IPS-18a (cell line): ENCODE results near the gene SKIC8.

Source experiments
- H3K27ac ChIP-seq: one replicate; pipeline ENCODE4 v1.5.1; 2013; ENCODE audit warnings: low read length
- H3K27me3 ChIP-seq: one replicate; pipeline ENCODE4 v1.6.1; 2013; ENCODE audit warnings: mild to moderate bottlenecking, low read length; ENCODE audit not compliant: control insufficient read depth, insufficient read depth
- H3K36me3 ChIP-seq: one replicate; pipeline ENCODE4 v1.6.1; 2013; ENCODE audit warnings: low read depth, low read length; ENCODE audit not compliant: control insufficient read depth
- H3K4me1 ChIP-seq: one replicate; pipeline ENCODE4 v1.6.1; 2013; ENCODE audit warnings: low read depth, low read length; ENCODE audit not compliant: control insufficient read depth
- H3K4me3 ChIP-seq: one replicate; pipeline ENCODE4 v1.5.1; 2013; ENCODE audit warnings: low read length
- H3K9ac ChIP-seq: one replicate; pipeline ENCODE4 v1.6.1; 2013; ENCODE audit warnings: mild to moderate bottlenecking, low read length, moderate library complexity
- H3K9me3 ChIP-seq: one replicate; pipeline ENCODE4 v1.6.1; 2013; ENCODE audit warnings: low read depth, low read length; ENCODE audit not compliant: control insufficient read depth

SKIC8 gene

DNA sequence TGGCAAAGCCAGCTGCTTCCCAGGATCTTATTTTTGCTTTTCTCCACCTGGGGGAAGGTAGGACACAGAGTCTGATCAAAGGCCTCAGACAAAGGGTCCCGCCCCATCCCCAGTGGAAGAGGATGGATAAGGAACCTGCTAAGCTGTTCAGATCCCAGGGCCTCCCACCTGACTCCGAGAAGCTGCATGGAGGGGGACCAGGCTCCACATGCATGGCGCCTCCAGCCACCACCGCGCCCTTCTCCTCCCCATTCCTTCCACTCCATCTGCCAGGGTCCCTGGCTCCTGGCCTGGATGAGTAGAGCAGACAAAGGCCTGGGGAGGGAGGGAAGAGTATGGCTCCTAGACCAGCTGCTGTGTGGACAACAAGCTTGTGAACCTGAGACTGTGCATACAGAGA is 20.8 kb upstream of the SKIC8 start:
- Histone ChIP-seq H3K4me3 (no peak overlapping the region), H3K27me3 (no peaks in the 10 kb centered on the region), H3K27ac (no peak overlapping the region), H3K36me3 (no peaks in the 10 kb centered on the region), H3K9me3 (no peaks in the 10 kb centered on the region), H3K4me1 (peaks cover 40% of the 10 kb centered on the region), H3K9ac (no peak overlapping the region)

- Histone ChIP-seq H3K27ac (no peak overlapping the region), H3K9ac (no peak overlapping the region), H3K9me3 (no peaks in the 10 kb centered on the region), H3K27me3 (no peaks in the 10 kb centered on the region), H3K36me3 (no peaks in the 10 kb centered on the region), H3K4me3 (no peak overlapping the region), H3K4me1 (peaks cover 40% of the 10 kb centered on the region)
These were observed 20.2 kb upstream of the SKIC8 start for GRCh38 chr15:78319588-78319987.

DNA sequence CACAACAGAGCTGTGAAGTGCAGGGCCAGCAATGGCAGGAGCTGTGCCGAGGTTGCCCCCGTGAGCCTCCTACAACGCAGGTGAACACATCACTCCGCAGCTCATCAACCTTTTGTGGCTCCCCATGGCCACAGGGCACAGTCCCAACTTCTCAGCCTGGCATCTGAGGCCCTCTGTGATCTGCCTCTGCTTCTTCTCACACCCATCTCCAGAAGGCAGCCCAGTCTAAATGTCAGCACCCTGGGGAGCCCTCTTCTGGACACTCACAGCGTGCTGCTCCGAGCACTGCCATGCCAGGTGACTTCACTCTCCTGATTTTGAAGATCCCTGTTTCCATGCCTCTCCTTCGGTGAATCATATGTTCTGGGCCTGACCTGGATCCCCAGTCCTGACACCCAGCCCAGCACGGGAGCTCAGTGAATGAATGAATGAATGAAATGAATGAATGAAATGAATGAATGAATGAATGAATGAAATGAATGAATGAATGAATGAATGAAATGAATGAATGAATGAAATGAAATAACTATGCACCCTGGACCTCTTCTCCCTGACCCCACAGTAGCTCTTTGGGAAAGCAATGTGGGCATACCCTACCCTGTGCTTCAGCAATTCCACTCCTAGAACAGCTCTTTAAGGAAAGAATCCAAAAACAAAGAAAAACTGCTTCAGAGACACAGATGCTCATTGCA is 17.9 kb upstream of the SKIC8 start:
- no peak overlapping the region for H3K9ac ChIP-seq
- H3K4me1 ChIP-seq: peaks cover 38% of the 10 kb centered on the region
- H3K4me3 ChIP-seq: no peak overlapping the region
- no peaks in the 10 kb centered on the region for H3K27me3 ChIP-seq
- no peaks in the 10 kb centered on the region for H3K9me3 ChIP-seq
- H3K36me3 ChIP-seq: no peaks in the 10 kb centered on the region
- no peak overlapping the region for H3K27ac ChIP-seq

DNA sequence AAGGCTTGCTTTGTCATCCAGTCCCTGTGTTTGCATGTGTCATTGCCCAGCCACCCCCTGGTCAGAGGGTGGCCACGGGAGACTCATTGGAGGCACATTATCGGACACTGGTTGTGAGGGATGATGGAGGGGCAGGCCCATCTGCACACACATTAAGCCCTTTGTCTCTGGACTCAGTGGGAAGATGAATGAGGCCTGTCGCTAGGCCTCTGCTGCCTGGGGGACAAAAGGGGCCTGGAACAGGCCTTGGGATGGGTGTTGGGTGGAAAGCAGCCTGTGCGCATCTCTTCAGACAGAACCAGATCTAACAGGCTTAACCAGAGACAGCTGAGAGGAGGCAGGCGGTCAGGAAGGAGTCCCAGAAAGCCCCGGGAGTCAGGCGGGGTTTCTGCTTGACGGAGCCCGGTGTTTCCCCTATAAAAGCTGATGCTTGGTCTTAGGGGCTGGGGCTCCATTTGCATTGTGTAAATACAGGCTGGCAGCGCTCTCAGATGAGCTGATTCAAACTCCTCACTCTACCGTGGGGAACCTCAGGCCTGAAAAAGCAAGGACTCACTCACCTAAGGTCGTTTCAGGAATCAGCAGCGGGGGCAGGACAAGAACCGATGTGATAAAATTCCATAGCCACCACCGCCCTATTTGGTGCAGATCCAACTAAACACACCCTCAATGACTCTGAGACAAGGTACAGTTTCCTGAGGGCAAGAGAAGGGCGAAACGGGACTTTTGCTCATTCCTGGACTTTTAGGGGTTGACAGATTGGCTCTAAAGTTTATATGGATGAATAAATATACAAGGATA is 17.1 kb upstream of the SKIC8 start:
- no peaks in the 10 kb centered on the region for H3K9me3 ChIP-seq
- peaks cover 32% of the 10 kb centered on the region for H3K4me1 ChIP-seq
- H3K27me3 ChIP-seq: no peaks in the 10 kb centered on the region
- H3K4me3 ChIP-seq: no peak overlapping the region
- peak overlapping the region; percentile 25 for H3K27ac ChIP-seq
- no peaks in the 10 kb centered on the region for H3K36me3 ChIP-seq
- peak overlapping the region; percentile 46 for H3K9ac ChIP-seq

- Histone ChIP-seq H3K9me3 (no peaks in the 10 kb centered on the region), H3K27me3 (no peaks in the 10 kb centered on the region), H3K4me3 (no peak overlapping the region), H3K4me1 (peaks cover 28% of the 10 kb centered on the region), H3K27ac (peak overlapping the region; percentile 25), H3K9ac (peak overlapping the region; percentile 46), H3K36me3 (no peaks in the 10 kb centered on the region)
These were observed 16.4 kb upstream of the SKIC8 start for GRCh38 chr15:78315686-78316282.

DNA sequence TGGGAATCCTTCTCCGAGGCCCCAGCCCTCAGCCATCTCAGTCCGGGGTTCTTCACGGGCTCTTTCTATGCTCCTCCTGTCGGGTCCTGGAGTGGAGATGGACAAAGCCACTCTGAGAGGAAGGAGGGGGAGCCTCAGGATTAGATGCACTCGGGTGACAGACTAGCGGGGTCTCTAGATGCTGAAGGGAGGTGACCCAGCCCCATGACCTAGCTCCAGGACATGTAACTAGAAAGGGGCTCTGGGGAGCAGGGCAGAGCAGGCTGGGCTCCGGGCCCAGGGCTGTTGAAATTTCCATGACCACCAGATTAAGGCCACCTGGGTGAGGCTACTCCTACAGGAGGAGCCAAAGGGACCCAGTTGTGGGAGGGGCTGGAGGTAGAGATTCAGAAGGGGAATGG is 14.8 kb upstream of the SKIC8 start:
- Histone ChIP-seq H3K9me3 (no peaks in the 10 kb centered on the region), H3K36me3 (no peaks in the 10 kb centered on the region), H3K4me3 (no peak overlapping the region), H3K9ac (no peak overlapping the region), H3K4me1 (peaks cover 28% of the 10 kb centered on the region), H3K27ac (no peak overlapping the region), H3K27me3 (no peaks in the 10 kb centered on the region)

- H3K27me3 ChIP-seq: no peaks in the 10 kb centered on the region
- no peaks in the 10 kb centered on the region for H3K36me3 ChIP-seq
- H3K9me3 ChIP-seq: no peaks in the 10 kb centered on the region
- no peak overlapping the region for H3K9ac ChIP-seq
- H3K4me3 ChIP-seq: no peak overlapping the region
- no peak overlapping the region for H3K27ac ChIP-seq
- H3K4me1 ChIP-seq: peaks cover 28% of the 10 kb centered on the region
These were observed 14.0 kb upstream of the SKIC8 start for GRCh38 chr15:78313383-78313782.

DNA sequence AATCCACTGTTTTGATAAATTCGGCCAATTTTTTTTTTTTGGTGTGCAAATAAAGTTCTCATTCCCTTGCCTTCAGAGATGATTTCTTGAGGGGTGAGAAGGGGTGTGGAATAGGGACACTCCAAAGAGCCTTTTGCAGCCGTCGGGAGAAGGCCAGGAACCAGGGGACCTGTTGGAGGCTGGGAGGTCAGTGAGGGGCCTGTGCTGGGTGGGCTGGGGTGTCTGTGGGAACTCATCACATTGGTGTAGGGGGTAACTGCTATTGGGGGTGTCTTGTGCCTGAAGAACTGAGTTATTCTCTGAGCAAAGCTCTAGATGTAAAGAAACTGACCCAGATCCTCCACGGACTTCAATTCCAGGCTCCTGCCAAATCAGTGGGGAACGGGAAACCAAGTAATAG is 13.5 kb upstream of the SKIC8 start:
- no peak overlapping the region for H3K4me3 ChIP-seq
- H3K4me1 ChIP-seq: peaks cover 28% of the 10 kb centered on the region
- no peaks in the 10 kb centered on the region for H3K9me3 ChIP-seq
- no peak overlapping the region for H3K27ac ChIP-seq
- no peaks in the 10 kb centered on the region for H3K27me3 ChIP-seq
- H3K9ac ChIP-seq: no peak overlapping the region
- no peaks in the 10 kb centered on the region for H3K36me3 ChIP-seq

GRCh38 chr15:78312536-78312935 is 13.1 kb upstream of the SKIC8 start:
- Histone ChIP-seq H3K9me3 (no peaks in the 10 kb centered on the region), H3K9ac (no peak overlapping the region), H3K4me1 (peaks cover 28% of the 10 kb centered on the region), H3K27me3 (no peaks in the 10 kb centered on the region), H3K27ac (no peak overlapping the region), H3K4me3 (no peak overlapping the region), H3K36me3 (no peaks in the 10 kb centered on the region)

DNA sequence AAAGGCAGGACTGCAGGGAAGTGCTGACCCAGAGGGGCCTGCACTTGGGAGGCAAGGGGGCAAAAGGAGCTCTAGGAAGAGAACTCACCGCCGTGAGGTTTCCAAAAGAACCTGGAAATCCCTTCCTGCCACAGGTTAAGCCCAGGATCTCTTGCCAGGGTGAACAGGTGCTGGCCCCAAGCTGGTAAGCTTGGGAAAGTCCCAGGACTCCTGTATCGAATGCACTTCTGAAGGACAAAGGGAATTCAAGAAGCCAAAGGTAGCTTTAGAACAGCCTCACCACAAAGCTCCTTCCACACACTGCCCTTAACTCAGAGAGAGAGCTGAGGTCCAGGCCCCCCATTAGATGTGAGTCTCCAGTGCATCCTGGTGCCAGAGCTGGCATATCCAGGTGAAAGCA is 11.9 kb upstream of the SKIC8 start:
- H3K4me1 ChIP-seq: peaks cover 18% of the 10 kb centered on the region
- no peaks in the 10 kb centered on the region for H3K9me3 ChIP-seq
- no peak overlapping the region for H3K4me3 ChIP-seq
- no peak overlapping the region for H3K9ac ChIP-seq
- no peaks in the 10 kb centered on the region for H3K36me3 ChIP-seq
- no peak overlapping the region for H3K27ac ChIP-seq
- H3K27me3 ChIP-seq: no peaks in the 10 kb centered on the region

DNA sequence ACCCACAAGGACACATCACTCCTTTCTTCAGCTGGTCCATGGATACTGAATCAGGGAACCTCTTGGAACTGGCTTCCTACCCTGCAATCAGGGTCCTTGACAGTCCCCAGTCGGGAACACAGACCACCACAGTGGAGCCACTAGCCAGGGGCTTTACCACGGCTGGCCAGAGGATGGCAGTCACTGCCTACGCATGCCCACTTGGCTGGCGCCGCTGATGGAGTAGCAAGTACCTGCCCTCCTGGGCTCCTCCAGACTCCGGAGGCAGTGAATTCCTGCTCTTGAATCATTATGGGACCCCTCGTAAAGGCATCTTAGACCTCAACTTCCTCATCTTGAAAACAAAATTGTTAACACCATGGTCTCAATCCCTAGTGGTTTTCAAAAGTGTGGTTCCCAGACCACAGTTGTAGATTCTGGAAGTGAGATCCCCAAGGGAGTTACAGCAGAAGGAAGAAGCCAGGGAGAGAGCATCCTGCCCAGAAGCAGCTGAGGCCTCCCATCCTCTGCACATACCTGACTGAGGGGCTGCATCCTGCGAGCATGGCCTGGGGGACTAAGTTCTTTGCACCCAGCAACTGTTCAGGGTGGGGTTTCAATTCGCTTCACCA is 9.1 kb upstream of the SKIC8 start:
- peaks cover 12% of the 10 kb centered on the region for H3K4me1 ChIP-seq
- H3K9ac ChIP-seq: no peak overlapping the region

More for the DNA sequence above, 9.1 kb upstream of the SKIC8 start:
- Histone ChIP-seq H3K36me3 (no peaks in the 10 kb centered on the region), H3K9me3 (no peaks in the 10 kb centered on the region), H3K27ac (no peak overlapping the region), H3K27me3 (no peaks in the 10 kb centered on the region), H3K4me3 (no peak overlapping the region)
